ENCODE results near the gene VMO1. TPM values are rescaled to one million over a fixed set of nuclear protein-coding genes. Genes with fewer than 3 reads are reported as not detected.

VMO1 gene
- total and polyA plus RNA-seq, 4 donors: 1.7 to 9.1 (median 3.9) TPM

DNA sequence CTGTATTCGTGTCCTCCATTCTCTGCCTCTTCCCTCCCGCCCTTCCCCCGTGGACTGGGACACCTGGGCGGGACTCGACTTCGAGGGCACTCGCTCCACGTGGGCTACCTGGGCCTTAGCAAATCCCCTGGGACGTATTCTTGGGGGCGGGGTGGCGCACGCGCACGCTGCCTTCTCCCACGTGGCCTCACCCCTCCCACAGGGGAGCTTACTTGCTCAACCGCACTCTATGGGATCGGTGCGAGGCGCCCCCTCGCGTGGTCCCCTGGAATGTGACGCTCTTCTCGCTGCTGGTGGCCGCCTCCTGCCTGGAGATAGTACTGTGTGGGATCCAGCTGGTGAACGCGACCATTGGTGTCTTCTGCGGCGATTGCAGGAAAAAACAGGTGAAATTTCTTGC is 3.5 kb downstream of the VMO1 start:
- H3K9ac ChIP-seq (ENCODE audit: low read depth in 1 of 2, low read length in 2 of 2): no peak overlapping the region
- peaks cover 0 to 3% (median under 1%) of the 10 kb centered on the region in 4 donors for H3K36me3 ChIP-seq (ENCODE audit: control insufficient read depth in 4 of 4, insufficient read depth in 3 of 4, low read depth in 1 of 4, low read length in 3 of 4)
- 71% methylated on average over 28 of the region's 28 CpGs for WGBS
- H3K4me1 ChIP-seq (ENCODE audit: control insufficient read depth in 4 of 4, insufficient read depth in 4 of 4, low read length in 3 of 4): peaks cover 0 to 11% (median 3%) of the 10 kb centered on the region in 4 donors
- no peak for DNase-seq (ENCODE audit: low spot score)
- H3K27ac ChIP-seq (ENCODE audit: low read depth in 1 of 2, low read length in 2 of 2): no peak overlapping the region
- no peaks in the 10 kb centered on the region for H3K9me3 ChIP-seq (ENCODE audit: control insufficient read depth in 4 of 4, low read length in 3 of 4)
- no peak overlapping the region for H3K4me3 ChIP-seq (ENCODE audit: low read depth in 1 of 3, low read length in 3 of 3)
- no peaks in the 10 kb centered on the region for H3K27me3 ChIP-seq (ENCODE audit: control insufficient read depth in 4 of 4, insufficient read depth in 4 of 4, low read length in 3 of 4)
- TF ChIP-seq RXRA (IDR thresholded peaks at IDR 0.05): no peak
- TF ChIP-seq EGR1 (IDR thresholded peaks at IDR 0.05; ENCODE audit: low read depth in 2 of 2): no peak
- TF ChIP-seq CTCF (IDR thresholded peaks at IDR 0.05; ENCODE audit: low read depth, low read length, missing input control): no peak
- TF ChIP-seq FOXA2 (IDR thresholded peaks at IDR 0.05): no peak
- no peak for TF ChIP-seq NR2F2 (IDR thresholded peaks at IDR 0.05)
- no peak for TF ChIP-seq GABPA (IDR thresholded peaks at IDR 0.05 in 1 of 2, conservative IDR thresholded peaks at IDR 0.05 in 1 of 2)
- TF ChIP-seq, protein P1, sequence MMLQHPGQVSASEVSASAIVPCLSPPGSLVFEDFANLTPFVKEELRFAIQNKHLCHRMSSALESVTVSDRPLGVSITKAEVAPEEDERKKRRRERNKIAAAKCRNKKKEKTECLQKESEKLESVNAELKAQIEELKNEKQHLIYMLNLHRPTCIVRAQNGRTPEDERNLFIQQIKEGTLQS (IDR thresholded peaks at IDR 0.05): no peak
- TF ChIP-seq SP1 (IDR thresholded peaks at IDR 0.05): no peak
- no peak for TF ChIP-seq FOXA1 (IDR thresholded peaks at IDR 0.05)
- no peak for TF ChIP-seq RAD21 (IDR thresholded peaks at IDR 0.05)
- no peak for TF ChIP-seq YY1 (IDR thresholded peaks at IDR 0.05)
- TF ChIP-seq HNF4A (conservative IDR thresholded peaks at IDR 0.05): no peak
- TF ChIP-seq MAX (IDR thresholded peaks at IDR 0.05): no peak
- TF ChIP-seq ZBTB33 (IDR thresholded peaks at IDR 0.05): no peak
- TF ChIP-seq, protein P2, sequence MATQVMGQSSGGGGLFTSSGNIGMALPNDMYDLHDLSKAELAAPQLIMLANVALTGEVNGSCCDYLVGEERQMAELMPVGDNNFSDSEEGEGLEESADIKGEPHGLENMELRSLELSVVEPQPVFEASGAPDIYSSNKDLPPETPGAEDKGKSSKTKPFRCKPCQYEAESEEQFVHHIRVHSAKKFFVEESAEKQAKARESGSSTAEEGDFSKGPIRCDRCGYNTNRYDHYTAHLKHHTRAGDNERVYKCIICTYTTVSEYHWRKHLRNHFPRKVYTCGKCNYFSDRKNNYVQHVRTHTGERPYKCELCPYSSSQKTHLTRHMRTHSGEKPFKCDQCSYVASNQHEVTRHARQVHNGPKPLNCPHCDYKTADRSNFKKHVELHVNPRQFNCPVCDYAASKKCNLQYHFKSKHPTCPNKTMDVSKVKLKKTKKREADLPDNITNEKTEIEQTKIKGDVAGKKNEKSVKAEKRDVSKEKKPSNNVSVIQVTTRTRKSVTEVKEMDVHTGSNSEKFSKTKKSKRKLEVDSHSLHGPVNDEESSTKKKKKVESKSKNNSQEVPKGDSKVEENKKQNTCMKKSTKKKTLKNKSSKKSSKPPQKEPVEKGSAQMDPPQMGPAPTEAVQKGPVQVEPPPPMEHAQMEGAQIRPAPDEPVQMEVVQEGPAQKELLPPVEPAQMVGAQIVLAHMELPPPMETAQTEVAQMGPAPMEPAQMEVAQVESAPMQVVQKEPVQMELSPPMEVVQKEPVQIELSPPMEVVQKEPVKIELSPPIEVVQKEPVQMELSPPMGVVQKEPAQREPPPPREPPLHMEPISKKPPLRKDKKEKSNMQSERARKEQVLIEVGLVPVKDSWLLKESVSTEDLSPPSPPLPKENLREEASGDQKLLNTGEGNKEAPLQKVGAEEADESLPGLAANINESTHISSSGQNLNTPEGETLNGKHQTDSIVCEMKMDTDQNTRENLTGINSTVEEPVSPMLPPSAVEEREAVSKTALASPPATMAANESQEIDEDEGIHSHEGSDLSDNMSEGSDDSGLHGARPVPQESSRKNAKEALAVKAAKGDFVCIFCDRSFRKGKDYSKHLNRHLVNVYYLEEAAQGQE (IDR thresholded peaks at IDR 0.05): no peak
- TF ChIP-seq JUND (IDR thresholded peaks at IDR 0.05): no peak
- TF ChIP-seq HNF4G (IDR thresholded peaks at IDR 0.05): no peak
- TF ChIP-seq TAF1 (conservative IDR thresholded peaks at IDR 0.05): no peak

Data from liver (tissue), 9 donors.